ENCODE data around the gene SRSF6.

GRCh38 chr20:43477619-43478018 is 19.9 kb downstream of the SRSF6 start:
- TF ChIP-seq, protein P1, sequence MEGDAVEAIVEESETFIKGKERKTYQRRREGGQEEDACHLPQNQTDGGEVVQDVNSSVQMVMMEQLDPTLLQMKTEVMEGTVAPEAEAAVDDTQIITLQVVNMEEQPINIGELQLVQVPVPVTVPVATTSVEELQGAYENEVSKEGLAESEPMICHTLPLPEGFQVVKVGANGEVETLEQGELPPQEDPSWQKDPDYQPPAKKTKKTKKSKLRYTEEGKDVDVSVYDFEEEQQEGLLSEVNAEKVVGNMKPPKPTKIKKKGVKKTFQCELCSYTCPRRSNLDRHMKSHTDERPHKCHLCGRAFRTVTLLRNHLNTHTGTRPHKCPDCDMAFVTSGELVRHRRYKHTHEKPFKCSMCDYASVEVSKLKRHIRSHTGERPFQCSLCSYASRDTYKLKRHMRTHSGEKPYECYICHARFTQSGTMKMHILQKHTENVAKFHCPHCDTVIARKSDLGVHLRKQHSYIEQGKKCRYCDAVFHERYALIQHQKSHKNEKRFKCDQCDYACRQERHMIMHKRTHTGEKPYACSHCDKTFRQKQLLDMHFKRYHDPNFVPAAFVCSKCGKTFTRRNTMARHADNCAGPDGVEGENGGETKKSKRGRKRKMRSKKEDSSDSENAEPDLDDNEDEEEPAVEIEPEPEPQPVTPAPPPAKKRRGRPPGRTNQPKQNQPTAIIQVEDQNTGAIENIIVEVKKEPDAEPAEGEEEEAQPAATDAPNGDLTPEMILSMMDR (IDR thresholded peaks at IDR 0.05), result no peak
- TF ChIP-seq POLR2A (IDR thresholded peaks at IDR 0.05), result no peak
